Fibroblast of skin of right quadriceps (primary cell): Measurements from ENCODE around the gene DLGAP1.

Source experiments
- DNase-seq: peaks from one replicate; pipeline ENCODE4 v3.0.0-alpha.2; 2013

The DLGAP1 gene

GRCh38 chr18:3547891-3548615 is 907.1 kb downstream of the DLGAP1 start:
- DNase-seq: peak; percentile 3

- no peak for DNase-seq
Measured at GRCh38 chr18:3546106-3546505, 909.0 kb downstream of the DLGAP1 start.

DNA sequence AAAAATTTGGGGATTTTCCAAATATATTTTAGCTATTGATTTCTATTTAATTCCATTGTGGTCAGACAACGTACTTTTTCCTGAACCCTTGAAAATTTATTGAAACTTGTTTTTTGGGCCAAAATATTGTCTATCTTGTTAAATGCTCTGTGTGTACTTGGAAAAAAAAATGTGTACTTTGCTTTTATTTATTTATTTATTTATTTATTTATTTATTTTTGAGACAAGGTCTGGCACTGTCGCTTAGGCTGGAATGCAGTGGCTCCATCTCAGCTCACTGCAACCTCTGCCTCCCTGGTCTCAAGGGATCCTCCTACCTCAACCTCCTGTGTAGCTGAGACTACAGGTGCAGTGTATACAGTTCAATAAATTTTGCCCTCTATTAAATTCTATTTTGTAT is 910.6 kb downstream of the DLGAP1 start:
- no peak for DNase-seq

DNA sequence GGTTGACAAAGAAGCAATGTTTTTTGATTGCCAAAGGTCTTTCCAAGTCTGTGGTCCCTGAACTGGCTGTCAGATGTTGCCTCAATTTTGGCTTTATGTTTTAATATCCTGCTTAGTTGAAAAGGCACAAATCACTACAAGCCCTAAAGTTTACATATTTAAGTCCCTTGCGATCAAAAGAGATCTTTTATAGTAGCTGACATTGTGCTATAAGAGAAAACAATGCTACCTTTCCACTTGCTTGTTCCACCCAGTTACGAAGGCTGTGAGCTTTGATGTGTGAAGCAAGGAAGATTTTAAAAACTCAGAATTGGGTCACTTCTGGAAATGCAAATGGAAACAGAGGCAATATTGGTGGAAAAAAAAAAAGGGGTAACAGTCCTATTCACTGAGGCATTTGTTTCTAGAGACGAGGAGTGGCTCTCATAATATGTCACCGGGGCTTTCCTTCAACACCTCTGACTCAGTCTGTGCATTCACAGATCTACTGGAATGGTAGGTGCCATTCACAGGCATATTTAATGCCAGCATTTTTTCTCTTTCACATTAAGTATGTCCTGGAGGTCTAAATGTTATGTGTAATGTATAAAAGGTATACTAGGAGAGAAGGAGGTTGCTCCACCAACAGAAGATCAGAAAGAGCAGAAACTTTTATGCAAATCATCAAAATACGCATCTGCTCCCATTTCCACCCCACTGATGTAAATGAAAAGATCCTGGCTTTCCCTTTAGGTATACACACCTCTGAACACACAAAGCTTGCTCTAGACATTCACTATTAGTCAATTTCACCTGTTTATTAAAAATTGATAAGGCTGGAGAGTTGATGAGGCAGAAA is 913.3 kb downstream of the DLGAP1 start:
- DNase-seq: no peak

DNA sequence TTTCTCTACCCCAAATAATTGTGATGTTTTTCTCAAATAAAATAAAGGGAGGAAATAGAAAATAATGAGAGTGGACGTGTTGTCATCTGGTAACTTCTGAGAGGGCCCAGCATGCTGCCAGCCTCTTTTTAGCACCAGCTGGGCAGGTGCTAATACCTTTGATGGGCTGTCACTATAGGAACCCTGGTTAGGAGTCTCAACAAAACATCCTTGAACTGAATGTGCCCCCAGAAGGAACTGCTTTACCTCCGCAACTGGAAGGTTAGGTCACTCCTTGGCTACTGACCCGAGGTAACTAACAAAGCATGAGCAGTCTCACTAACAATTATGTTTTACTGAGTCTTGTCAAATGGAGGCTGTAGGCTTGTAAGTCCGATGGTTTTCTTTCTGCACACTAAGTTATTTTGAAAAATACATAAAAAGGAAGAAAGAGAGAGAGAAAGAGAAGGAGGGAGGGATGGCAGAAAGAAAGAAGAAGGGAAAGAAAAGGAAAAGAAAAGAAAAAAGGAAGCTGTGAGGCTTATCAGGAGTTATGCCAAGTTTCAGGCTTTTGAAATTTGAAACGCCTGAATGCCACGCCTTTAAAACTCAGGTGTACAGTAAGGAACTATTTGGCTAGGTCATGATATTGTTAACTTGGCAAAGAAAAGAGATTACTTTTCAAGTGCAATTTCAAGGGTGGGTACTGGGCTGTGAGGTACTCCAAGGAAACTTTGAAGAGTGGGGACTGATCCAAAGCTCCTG is 914.1 kb downstream of the DLGAP1 start:
- no peak for DNase-seq

DNA sequence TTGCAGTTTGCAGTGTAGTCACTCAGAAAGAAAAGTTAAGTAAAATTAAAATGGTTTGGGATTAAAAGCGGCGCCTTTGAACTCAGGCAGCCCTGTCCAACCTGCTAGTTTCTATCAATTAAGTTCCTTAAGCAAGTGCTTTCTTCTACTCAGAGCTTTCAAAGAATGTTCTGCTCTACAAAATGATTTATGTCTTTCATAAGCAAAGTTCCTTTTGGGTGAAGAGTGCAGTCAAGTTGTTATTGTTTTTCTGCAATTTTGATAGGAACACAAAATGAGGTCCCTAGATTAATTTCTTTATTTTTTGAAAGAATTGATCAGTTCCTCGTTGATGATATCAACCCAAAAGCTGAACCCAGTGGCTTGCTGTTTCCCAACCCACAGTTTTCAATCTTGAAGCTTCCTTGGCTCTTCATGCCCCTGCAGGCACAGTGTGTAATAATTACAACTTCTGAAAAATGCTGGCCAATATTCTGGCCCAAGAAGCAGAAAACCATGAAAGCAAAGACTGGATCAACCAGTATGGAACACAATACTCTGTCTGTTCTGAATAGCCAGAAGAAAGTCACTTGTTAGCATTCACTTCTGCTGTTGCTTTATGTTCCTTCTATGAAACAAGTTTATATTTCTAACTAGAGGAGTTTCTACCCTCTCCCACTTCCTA is 916.0 kb downstream of the DLGAP1 start:
- no peak for DNase-seq

GRCh38 chr18:3538456-3538855 is 916.7 kb downstream of the DLGAP1 start:
- DNase-seq: no peak

GRCh38 chr18:3530807-3531206 is 924.3 kb downstream of the DLGAP1 start:
- DNase-seq: no peak

GRCh38 chr18:3529601-3530000 is 925.5 kb downstream of the DLGAP1 start:
- no peak for DNase-seq

GRCh38 chr18:3529077-3529476 is 926.0 kb downstream of the DLGAP1 start:
- no peak for DNase-seq

DNA sequence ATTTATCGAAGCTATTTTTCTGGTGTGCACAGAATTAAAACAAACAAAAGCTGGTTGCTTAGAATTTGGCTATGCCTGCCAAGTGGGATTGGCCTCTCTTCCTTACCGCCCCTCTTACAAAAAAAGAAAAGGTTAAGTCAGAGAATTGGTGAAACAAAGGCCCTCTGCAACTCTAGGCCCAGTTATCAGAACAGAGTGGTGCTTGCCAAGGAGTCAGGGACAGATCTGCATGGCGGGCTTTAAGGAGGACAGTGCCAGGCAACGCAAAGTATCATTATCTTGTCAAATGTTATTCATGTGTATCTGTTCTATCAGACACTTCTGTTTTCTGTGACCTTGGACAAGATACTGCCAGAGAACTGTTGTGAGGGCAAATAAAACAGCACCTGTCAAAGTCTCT is 926.9 kb downstream of the DLGAP1 start:
- no peak for DNase-seq

- DNase-seq: peak; percentile 68
Measured at GRCh38 chr18:3526421-3527354, 928.4 kb downstream of the DLGAP1 start.

GRCh38 chr18:3525870-3526420 is 929.2 kb downstream of the DLGAP1 start:
- peak; percentile 57 for DNase-seq

GRCh38 chr18:3524706-3525105 is 930.4 kb downstream of the DLGAP1 start:
- no peak for DNase-seq

DNA sequence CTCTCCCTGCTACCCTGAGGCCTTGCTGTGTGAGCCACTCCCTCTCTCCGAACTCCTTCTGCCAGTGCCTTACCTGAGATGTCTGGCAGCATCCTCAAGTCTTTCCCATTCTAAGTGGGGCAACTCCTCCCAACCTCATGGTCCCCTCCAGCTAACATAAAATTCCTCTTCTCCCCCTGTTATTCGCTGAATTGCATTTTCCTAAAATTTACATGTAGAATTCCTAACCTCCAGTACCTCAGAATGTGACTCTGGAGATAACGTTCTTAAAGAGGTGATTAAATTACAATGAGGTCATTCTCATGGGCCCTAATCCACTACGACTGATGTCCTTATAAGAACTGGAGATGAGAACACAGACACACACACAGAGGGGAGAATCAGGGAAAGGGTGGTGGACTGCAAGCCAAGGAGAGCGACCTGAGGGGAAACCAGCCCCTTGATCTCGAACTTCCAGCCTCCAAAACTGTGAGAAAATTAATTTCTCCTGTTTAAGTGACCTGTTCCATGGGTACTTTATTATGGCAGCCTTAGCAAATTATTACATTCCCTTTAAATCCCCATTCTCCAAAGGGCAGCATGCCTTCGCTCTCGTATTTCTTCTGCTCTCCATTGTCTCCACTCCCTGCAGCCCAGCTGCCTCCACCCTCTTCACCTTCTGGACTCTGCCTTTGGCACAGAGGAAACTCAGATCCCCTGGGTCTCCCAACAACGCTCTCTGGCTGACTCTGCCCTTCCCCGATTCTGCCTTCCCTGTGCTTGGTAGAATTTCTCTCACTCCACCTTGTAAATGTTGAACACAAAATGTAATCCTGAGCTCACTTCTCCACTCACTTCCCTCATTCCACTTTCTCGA is 934.6 kb downstream of the DLGAP1 start:
- DNase-seq: no peak

- DNase-seq: no peak
Measured at GRCh38 chr18:3514312-3515216, 940.5 kb downstream of the DLGAP1 start.

- no peak for DNase-seq
Measured at GRCh38 chr18:3513481-3513880, 941.6 kb downstream of the DLGAP1 start.

DNA sequence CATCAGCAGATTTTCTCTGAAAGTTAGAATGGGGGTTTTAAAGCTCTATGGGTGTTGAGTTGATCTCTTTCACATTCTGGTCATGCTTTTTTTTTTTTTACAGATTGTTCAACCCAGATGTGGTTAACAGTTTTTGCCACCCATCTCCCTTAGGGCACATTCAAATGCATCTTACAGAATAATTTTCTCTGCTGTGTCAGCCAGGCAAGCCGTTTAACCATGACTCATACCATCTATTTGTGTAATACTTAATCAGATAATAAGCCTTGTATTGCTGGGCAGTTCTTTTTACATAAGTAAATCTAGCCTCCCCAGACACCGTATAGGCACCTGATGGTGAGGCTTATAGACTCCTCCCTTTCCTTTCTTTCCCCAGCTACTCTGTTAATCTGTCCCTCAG is 943.1 kb downstream of the DLGAP1 start:
- DNase-seq: peak; percentile 82

- no peak for DNase-seq
Measured at GRCh38 chr18:3510896-3511295, 944.2 kb downstream of the DLGAP1 start.
